Liver (tissue), 9 donors: ENCODE results near the gene TSPAN5. TPM values are rescaled to one million over a fixed set of nuclear protein-coding genes. Genes with fewer than 3 reads are reported as not detected.

Experiments
- DNase-seq: peaks from one replicate; pipeline ENCODE4 v3.0.0-alpha.2; 2017; ENCODE audit warnings: low spot score
- H3K27ac ChIP-seq, 2 donors: one replicate each; pipeline ENCODE4 v1.7.0; 2013; ENCODE audit warnings: inconsistent platforms in 2 of 2, low read length in 2 of 2, control low read depth in 1 of 2, low read depth in 1 of 2, mild to moderate bottlenecking in 1 of 2
- H3K27me3 ChIP-seq, 4 donors: one replicate each; pipeline versions ENCODE4 v1.6.1 to v1.7.0; 2013; ENCODE audit warnings: low read length in 3 of 4, inconsistent platforms in 1 of 4, mild to moderate bottlenecking in 1 of 4, moderate library complexity in 1 of 4; ENCODE audit not compliant: control insufficient read depth in 4 of 4, insufficient read depth in 4 of 4
- H3K36me3 ChIP-seq, 4 donors: one replicate each; pipeline versions ENCODE4 v1.6.1 to v1.7.0; 2013; ENCODE audit warnings: low read length in 3 of 4, mild to moderate bottlenecking in 3 of 4, low read depth in 1 of 4, moderate library complexity in 1 of 4; ENCODE audit not compliant: control insufficient read depth in 4 of 4, insufficient read depth in 3 of 4
- H3K4me1 ChIP-seq, 4 donors: one replicate each; pipeline versions ENCODE4 v1.6.1 to v1.7.0; 2013; ENCODE audit warnings: low read length in 3 of 4, mild to moderate bottlenecking in 3 of 4, moderate library complexity in 1 of 4; ENCODE audit not compliant: control insufficient read depth in 4 of 4, insufficient read depth in 4 of 4
- H3K4me3 ChIP-seq, 3 donors: one replicate each; pipeline versions ENCODE4 v1.6.1 to v1.7.0; 2013; ENCODE audit warnings: low read length in 3 of 3, control low read depth in 1 of 3, low read depth in 1 of 3, mild to moderate bottlenecking in 1 of 3
- H3K9ac ChIP-seq, 2 donors: one replicate each; pipeline ENCODE4 v1.7.0; 2013; ENCODE audit warnings: low read length in 2 of 2, mild to moderate bottlenecking in 2 of 2, moderate library complexity in 2 of 2, control low read depth in 1 of 2, low read depth in 1 of 2
- H3K9me3 ChIP-seq, 4 donors: one replicate each; pipeline versions ENCODE4 v1.6.1 to v1.7.0; 2013; ENCODE audit warnings: low read length in 3 of 4; ENCODE audit not compliant: control insufficient read depth in 4 of 4
- EGR1 ChIP-seq, 2 donors: IDR thresholded peaks; 2 replicates each; pipeline ENCODE4 v1.6.1; 2016 to 2018; ENCODE audit warnings: antibody characterized with exemption in 2 of 2, low read depth in 2 of 2
- FOXA1 ChIP-seq: IDR thresholded peaks from 2 replicates; pipeline ENCODE4 v1.6.1; 2016; ENCODE audit warnings: antibody characterized with exemption
- FOXA2 ChIP-seq: IDR thresholded peaks from 2 replicates; pipeline ENCODE4 v1.6.1; 2016; ENCODE audit warnings: antibody characterized with exemption
- HNF4A ChIP-seq, 2 donors: conservative IDR thresholded peaks; 2 replicates each; pipeline ENCODE4 v1.6.1; 2016; ENCODE audit warnings: antibody characterized with exemption in 2 of 2, mild to moderate bottlenecking in 2 of 2
- JUND ChIP-seq, 2 donors: IDR thresholded peaks; 2 replicates each; pipeline ENCODE4 v1.6.1; 2016; ENCODE audit warnings: antibody characterized with exemption in 2 of 2
- NR2F2 ChIP-seq: IDR thresholded peaks from 2 replicates; pipeline ENCODE4 v1.6.1; 2016; ENCODE audit warnings: antibody characterized with exemption
- RAD21 ChIP-seq, 2 donors: IDR thresholded peaks; 2 replicates each; pipeline ENCODE4 v1.6.1; 2016; ENCODE audit warnings: antibody characterized with exemption in 2 of 2, mild to moderate bottlenecking in 2 of 2
- RXRA ChIP-seq, 2 donors: IDR thresholded peaks; 2 replicates each; pipeline ENCODE4 v1.6.1; 2017 to 2018; ENCODE audit warnings: antibody characterized with exemption in 2 of 2, mild to moderate bottlenecking in 1 of 2
- SP1 ChIP-seq: IDR thresholded peaks from 2 replicates; pipeline ENCODE4 v1.6.1; 2018; ENCODE audit warnings: antibody characterized with exemption, mild to moderate bottlenecking
- TAF1 ChIP-seq: conservative IDR thresholded peaks from 2 replicates; pipeline ENCODE4 v1.6.1; 2016; ENCODE audit warnings: antibody characterized with exemption, mild to moderate bottlenecking
- YY1 ChIP-seq: IDR thresholded peaks from 2 replicates; pipeline ENCODE4 v1.6.1; 2016; ENCODE audit warnings: antibody characterized with exemption, mild to moderate bottlenecking
- WGBS: extraction: QIAGEN DNeasy Blood & Tissue Kit; methylation state at CpG from one replicate; pipeline ENCODE4 v1.1.7; 2013; 5-methylcytosine and 5-hydroxymethylcytosine counted together
- polyA plus RNA-seq, 2 donors: library from polyadenylated mRNA; stranded (reverse) in 1 of 2; unstranded in 1 of 2; fragments of 200-250 nt in 1 of 2; fragments of >200 nt in 1 of 2; fragmentation: Nextera tagmentation in 1 of 2; extraction: Ambion mirVana in 1 of 2; gene quantifications; one replicate each; pipeline versions ENCODE4 v1.2.1 to v1.2.3, GENCODE V29; 2013 to 2015
- total RNA-seq, 2 donors: library from RNA; depleted of rRNA; stranded (reverse); fragments of >200 nt; gene quantifications; one replicate each; pipeline ENCODE4 v1.2.3, GENCODE V29; 2014
- TF ChIP-seq, protein P1 (sequence below): IDR thresholded peaks from 2 replicates; pipeline ENCODE4 v1.6.1; 2016; ENCODE audit warnings: antibody characterized with exemption, mild to moderate bottlenecking
- TF ChIP-seq, protein P2 (sequence below): fragments of 150-350 bp; IDR thresholded peaks from 2 replicates; pipeline ENCODE4 v1.5.1; 2017; ENCODE audit warnings: improper control_type of control experiment, low read depth, low read length; ENCODE audit not compliant: missing input control
- TF ChIP-seq, protein P3 (sequence below): IDR thresholded peaks from 2 replicates; pipeline ENCODE4 v1.6.1; 2016; ENCODE audit warnings: antibody characterized with exemption
- donor health status: healthy.
- donor health status: healthy.
- donor health status: healthy.
- donor health status: healthy.
- donor health status: healthy.

TSPAN5 gene
- total and polyA plus RNA-seq, 4 donors: 0.36 to 54.0 (median 0.63) TPM

DNA sequence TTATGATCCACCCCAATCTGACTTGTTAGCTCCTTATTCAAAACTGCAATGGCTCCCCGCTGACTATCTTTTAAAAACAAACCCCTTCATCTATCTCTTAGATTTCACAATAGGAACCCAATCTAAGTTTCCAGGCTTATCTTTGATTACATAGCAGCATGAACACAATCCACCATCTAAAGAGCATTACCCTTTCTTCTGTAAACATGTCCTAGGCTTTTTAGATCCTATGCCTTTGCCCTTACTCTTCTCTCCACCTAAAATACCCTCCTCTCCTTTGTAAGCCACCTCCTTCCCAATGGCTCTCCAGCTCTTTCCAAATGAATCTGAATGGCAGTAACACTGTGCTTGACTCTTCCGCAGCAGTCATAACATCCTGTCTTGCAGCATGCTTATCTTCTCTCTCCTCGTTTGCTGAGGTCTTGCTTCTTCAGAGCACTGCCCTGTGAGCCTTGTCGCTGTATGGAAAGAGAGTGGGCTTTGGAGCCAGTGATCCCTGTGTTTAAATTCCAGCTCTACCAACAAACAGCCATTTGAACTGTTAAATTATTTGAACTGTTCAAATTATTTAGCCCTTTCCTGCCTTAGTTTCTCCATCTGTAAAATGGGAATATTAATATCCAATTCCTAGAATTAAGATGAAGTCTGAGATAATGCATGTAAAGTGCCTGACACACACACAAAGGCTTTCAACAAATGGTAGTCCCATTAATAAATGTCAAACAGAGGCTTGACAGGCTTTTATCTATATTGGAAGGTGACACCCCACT is 16.2 kb upstream of the TSPAN5 start:
- peak; percentile 21 for DNase-seq
- peaks cover 0 to 6% (median 1%) of the 10 kb centered on the region in 4 donors for H3K4me1 ChIP-seq
- H3K36me3 ChIP-seq: no peaks in the 10 kb centered on the region
- no peaks in the 10 kb centered on the region for H3K9me3 ChIP-seq
- no peak overlapping the region for H3K4me3 ChIP-seq
- TF ChIP-seq, protein P1, sequence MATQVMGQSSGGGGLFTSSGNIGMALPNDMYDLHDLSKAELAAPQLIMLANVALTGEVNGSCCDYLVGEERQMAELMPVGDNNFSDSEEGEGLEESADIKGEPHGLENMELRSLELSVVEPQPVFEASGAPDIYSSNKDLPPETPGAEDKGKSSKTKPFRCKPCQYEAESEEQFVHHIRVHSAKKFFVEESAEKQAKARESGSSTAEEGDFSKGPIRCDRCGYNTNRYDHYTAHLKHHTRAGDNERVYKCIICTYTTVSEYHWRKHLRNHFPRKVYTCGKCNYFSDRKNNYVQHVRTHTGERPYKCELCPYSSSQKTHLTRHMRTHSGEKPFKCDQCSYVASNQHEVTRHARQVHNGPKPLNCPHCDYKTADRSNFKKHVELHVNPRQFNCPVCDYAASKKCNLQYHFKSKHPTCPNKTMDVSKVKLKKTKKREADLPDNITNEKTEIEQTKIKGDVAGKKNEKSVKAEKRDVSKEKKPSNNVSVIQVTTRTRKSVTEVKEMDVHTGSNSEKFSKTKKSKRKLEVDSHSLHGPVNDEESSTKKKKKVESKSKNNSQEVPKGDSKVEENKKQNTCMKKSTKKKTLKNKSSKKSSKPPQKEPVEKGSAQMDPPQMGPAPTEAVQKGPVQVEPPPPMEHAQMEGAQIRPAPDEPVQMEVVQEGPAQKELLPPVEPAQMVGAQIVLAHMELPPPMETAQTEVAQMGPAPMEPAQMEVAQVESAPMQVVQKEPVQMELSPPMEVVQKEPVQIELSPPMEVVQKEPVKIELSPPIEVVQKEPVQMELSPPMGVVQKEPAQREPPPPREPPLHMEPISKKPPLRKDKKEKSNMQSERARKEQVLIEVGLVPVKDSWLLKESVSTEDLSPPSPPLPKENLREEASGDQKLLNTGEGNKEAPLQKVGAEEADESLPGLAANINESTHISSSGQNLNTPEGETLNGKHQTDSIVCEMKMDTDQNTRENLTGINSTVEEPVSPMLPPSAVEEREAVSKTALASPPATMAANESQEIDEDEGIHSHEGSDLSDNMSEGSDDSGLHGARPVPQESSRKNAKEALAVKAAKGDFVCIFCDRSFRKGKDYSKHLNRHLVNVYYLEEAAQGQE: no peak
- TF ChIP-seq HNF4A (conservative IDR thresholded peaks at IDR 0.05) (no peak), TAF1 (no peak), FOXA1 (peak; percentile 23), RAD21 (IDR thresholded peaks at IDR 0.05) (no peak), YY1 (no peak), JUND (IDR thresholded peaks at IDR 0.05) (no peak), FOXA2 (peak; percentile 47), RXRA (IDR thresholded peaks at IDR 0.05) (peak in 1 of 2 donors; percentile 36)
- no peak overlapping the region for H3K9ac ChIP-seq
- 36% methylated on average over 4 of the region's 4 CpGs for WGBS
- H3K27ac ChIP-seq: no peak overlapping the region
- H3K27me3 ChIP-seq: no peaks in the 10 kb centered on the region

DNA sequence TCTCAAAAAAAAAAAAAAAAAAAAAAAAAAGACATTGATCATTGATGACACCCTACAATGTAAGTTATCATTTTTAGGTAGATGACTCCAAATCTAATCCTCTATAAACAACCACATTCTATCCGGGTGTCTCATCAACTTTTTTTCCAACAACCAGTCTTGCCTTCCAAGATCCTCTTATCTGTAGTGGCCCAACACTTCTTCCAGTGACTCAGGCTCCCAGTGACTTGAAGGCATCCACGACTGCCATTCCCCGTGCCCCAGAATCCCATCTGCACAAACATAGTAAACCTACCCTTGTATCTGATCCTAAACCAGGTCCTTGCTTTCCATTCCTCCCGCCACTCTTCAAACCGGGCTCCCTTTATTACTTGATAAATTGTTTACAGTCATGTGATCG is 15.6 kb upstream of the TSPAN5 start:
- Histone ChIP-seq H3K36me3 (no peaks in the 10 kb centered on the region), H3K4me1 (peaks cover 0 to 6% (median 1%) of the 10 kb centered on the region in 4 donors), H3K27ac (no peak overlapping the region), H3K9me3 (no peaks in the 10 kb centered on the region), H3K4me3 (no peak overlapping the region), H3K9ac (no peak overlapping the region), H3K27me3 (no peaks in the 10 kb centered on the region)
- DNase-seq: peak; percentile 29
- TF ChIP-seq, protein P2, sequence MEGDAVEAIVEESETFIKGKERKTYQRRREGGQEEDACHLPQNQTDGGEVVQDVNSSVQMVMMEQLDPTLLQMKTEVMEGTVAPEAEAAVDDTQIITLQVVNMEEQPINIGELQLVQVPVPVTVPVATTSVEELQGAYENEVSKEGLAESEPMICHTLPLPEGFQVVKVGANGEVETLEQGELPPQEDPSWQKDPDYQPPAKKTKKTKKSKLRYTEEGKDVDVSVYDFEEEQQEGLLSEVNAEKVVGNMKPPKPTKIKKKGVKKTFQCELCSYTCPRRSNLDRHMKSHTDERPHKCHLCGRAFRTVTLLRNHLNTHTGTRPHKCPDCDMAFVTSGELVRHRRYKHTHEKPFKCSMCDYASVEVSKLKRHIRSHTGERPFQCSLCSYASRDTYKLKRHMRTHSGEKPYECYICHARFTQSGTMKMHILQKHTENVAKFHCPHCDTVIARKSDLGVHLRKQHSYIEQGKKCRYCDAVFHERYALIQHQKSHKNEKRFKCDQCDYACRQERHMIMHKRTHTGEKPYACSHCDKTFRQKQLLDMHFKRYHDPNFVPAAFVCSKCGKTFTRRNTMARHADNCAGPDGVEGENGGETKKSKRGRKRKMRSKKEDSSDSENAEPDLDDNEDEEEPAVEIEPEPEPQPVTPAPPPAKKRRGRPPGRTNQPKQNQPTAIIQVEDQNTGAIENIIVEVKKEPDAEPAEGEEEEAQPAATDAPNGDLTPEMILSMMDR: no peak
- TF ChIP-seq SP1 (no peak), FOXA2 (no peak), EGR1 (IDR thresholded peaks at IDR 0.05; ENCODE audit: low read depth in 2 of 2) (no peak), NR2F2 (no peak)
- TF ChIP-seq, protein P3, sequence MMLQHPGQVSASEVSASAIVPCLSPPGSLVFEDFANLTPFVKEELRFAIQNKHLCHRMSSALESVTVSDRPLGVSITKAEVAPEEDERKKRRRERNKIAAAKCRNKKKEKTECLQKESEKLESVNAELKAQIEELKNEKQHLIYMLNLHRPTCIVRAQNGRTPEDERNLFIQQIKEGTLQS: no peak
- WGBS: 54% methylated on average over 6 of the region's 6 CpGs
